HG03025 (cell line): ENCODE results near the gene FBXO10.
"Not testable (repeated sequence)": the region's sequence is repeated elsewhere in the genome, so short reads cannot be mapped to it uniquely, and the experiment has no call there.

Source experiments
- ATAC-seq: cut with Tn5 transposase; IDR thresholded peaks from one replicate; pipeline ENCODE4 v1.9.1; 2021; ENCODE audit warnings: mild to moderate bottlenecking, moderate library complexity; ENCODE audit not compliant: unreplicated experiment, low FRiP score

The FBXO10 gene

GRCh38 chr9:37515620-37516258 lies 60.4 kb downstream of the FBXO10 start:
- no peak for ATAC-seq

GRCh38 chr9:37514999-37515398 lies 61.2 kb downstream of the FBXO10 start:
- ATAC-seq: no peak

- not testable (repeated sequence) for ATAC-seq
These were observed 61.8 kb downstream of the FBXO10 start for GRCh38 chr9:37514415-37514814.

- ATAC-seq: no peak
These were observed 63.7 kb downstream of the FBXO10 start for GRCh38 chr9:37512437-37512836.

- no peak for ATAC-seq
These were observed 64.9 kb downstream of the FBXO10 start for GRCh38 chr9:37511016-37512010.

- not testable (repeated sequence) for ATAC-seq
These were observed 66.1 kb downstream of the FBXO10 start for GRCh38 chr9:37510053-37510452.

- ATAC-seq: no peak
These were observed 66.6 kb downstream of the FBXO10 start for GRCh38 chr9:37509536-37509935.

- no peak for ATAC-seq
These were observed 67.4 kb downstream of the FBXO10 start for GRCh38 chr9:37508834-37509206.

- ATAC-seq: no peak
These were observed 67.9 kb downstream of the FBXO10 start for GRCh38 chr9:37508135-37508833.

GRCh38 chr9:37507566-37508134 lies 68.5 kb downstream of the FBXO10 start:
- no peak for ATAC-seq

GRCh38 chr9:37504605-37505004 lies 71.6 kb downstream of the FBXO10 start:
- no peak for ATAC-seq

GRCh38 chr9:37503736-37504135 lies 72.4 kb downstream of the FBXO10 start:
- ATAC-seq: no peak

- ATAC-seq: no peak
These were observed 74.1 kb downstream of the FBXO10 start for GRCh38 chr9:37501957-37502596.

GRCh38 chr9:37499297-37499696 lies 76.9 kb downstream of the FBXO10 start:
- no peak for ATAC-seq

GRCh38 chr9:37498457-37498856 lies 77.7 kb downstream of the FBXO10 start:
- no peak for ATAC-seq

GRCh38 chr9:37497320-37497719 lies 78.9 kb downstream of the FBXO10 start:
- ATAC-seq: no peak

- no peak for ATAC-seq
These were observed 80.2 kb downstream of the FBXO10 start for GRCh38 chr9:37496020-37496419.

- ATAC-seq: no peak
These were observed 80.6 kb downstream of the FBXO10 start for GRCh38 chr9:37495571-37495970.

GRCh38 chr9:37491939-37492338 lies 84.2 kb downstream of the FBXO10 start:
- ATAC-seq: no peak
